AG09319 (cell line): Measurements from ENCODE around the gene ALG1L2.
"Not testable (repeated sequence)": the region's sequence is repeated elsewhere in the genome, so short reads cannot be mapped to it uniquely, and the experiment has no call there.

Experiments used
- DNase-seq: peaks from one replicate; pipeline ENCODE4 v3.0.0-alpha.2; 2010; ENCODE audit warnings: low read depth; ENCODE audit errors: extremely low read depth
- TF ChIP-seq, protein P1 (sequence below): IDR thresholded peaks from 2 replicates; pipeline ENCODE4 v1.5.1; 2011; ENCODE audit warnings: low read depth, mild to moderate bottlenecking, inconsistent platforms, low read length, moderate library complexity

Gene ALG1L2

DNA sequence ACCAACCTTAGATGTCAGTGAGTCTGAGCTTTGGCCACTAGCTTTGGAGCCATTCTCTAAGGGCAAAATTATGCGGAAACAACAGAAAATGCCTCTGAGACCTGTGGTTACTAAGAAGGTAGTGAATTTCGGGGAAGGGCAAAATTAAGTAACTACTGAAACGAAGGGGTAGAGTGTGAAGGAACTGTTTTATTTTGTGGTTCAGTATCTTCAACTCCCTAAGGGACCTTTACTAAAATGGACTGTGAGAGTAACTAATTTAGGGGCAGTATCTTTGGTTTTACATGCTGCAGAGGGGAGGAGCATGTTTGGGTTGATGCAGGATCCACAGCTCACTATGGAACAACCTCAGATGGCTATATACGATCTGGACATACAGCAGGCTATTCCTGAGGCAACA lies 8.0 kb upstream of the ALG1L2 start:
- TF ChIP-seq, protein P1, sequence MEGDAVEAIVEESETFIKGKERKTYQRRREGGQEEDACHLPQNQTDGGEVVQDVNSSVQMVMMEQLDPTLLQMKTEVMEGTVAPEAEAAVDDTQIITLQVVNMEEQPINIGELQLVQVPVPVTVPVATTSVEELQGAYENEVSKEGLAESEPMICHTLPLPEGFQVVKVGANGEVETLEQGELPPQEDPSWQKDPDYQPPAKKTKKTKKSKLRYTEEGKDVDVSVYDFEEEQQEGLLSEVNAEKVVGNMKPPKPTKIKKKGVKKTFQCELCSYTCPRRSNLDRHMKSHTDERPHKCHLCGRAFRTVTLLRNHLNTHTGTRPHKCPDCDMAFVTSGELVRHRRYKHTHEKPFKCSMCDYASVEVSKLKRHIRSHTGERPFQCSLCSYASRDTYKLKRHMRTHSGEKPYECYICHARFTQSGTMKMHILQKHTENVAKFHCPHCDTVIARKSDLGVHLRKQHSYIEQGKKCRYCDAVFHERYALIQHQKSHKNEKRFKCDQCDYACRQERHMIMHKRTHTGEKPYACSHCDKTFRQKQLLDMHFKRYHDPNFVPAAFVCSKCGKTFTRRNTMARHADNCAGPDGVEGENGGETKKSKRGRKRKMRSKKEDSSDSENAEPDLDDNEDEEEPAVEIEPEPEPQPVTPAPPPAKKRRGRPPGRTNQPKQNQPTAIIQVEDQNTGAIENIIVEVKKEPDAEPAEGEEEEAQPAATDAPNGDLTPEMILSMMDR: no peak
- DNase-seq: no peak

DNA sequence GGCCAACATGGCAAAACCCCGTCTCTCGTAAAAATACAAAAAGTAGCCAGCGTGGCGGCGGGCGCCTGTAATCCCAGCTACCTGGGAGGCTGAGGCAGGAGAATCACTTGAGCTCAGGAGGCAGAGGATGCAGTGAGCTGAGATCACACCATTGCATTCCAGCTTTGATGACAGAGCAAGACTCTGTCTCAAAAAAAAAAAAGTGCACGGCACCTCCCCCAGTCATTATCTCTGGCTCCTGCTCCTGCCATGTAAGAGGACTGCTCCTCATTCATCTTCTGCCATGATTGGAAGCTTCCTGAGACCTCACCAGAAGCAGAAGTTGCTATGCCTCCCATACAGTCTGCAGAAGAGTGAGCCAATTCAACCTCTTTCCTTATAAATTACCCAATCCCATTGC lies 4.0 kb upstream of the ALG1L2 start:
- TF ChIP-seq, protein P1: no peak
- DNase-seq: no peak

DNA sequence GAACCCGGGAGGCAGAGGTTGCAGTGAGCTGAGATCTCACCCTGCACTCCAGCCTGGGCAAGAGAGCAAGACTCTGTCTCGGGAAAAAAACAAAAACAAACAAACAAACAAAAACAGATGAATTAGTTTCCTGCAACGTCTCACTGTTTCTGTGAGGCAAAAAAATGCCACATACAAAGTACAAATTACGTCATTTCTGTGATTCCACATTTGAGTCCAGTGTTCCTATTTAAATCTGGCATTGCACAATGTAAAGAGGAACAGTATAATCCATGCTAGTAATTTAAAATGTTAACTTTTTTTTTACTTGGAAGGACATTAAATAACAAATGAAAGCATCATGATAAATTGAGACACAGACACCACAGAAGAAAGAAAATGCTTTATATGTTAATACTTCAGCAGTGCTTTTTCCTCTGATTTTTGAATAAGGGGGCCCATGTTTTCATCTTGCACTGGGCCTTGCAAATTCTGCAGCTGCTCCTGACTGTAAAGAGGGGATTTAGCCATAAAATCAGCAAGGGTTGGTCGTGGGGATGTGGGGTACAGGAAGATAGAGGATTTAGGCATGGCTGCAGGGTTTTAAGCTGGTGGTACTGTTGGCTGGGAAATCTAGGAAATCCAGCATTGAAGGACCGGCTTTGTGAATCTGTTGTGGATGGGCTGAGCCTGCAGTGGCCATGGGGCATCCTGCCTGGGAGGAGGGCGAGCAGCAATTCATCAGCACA lies 1.9 kb downstream of the ALG1L2 start:
- DNase-seq: not testable (repeated sequence)

DNA sequence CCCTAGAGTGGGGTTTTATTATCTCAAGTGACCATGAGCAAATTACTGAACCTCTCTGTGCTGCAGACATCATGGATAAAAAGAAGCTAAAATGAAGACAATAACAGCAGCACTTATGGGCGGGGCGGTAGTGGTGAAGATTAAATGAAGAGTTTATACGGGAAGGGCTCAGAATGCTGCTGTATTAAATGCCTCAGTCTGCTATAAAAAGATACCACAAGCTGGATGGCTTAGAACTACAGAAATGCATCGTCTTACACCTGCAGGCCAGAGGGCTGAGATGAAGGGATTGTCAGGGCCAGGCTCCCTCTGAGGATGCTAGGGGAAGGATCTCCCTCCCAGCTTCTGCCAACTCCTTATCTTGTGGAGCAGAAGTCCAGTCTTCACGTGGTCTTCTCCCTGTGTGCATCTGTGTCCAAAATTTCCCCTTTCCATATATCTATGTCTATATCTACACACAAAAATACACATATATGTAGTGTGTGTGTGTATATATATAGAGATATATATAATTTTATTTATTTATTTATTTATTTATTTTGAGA lies 2.9 kb downstream of the ALG1L2 start:
- DNase-seq: no peak
- TF ChIP-seq, protein P1: no peak

DNA sequence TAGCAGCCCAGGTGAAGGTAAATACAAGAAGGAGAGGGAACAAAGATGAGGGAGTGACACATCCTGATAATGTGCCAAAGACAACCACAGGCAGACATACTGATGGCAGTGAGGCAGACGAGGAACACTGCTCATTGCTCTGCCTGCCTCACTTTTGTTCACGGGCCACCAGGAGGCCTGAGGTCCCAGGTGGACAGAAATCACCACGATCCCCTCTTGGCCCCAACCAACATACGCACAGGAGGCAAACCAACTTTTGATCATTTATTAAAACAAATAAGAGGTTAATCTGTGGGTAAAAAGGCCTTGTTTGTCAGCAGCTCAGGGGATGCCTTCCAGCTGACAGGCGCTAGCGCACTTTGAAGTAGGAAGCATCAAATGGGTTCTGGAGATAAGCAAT lies 4.2 kb downstream of the ALG1L2 start:
- TF ChIP-seq, protein P1: no peak

DNA sequence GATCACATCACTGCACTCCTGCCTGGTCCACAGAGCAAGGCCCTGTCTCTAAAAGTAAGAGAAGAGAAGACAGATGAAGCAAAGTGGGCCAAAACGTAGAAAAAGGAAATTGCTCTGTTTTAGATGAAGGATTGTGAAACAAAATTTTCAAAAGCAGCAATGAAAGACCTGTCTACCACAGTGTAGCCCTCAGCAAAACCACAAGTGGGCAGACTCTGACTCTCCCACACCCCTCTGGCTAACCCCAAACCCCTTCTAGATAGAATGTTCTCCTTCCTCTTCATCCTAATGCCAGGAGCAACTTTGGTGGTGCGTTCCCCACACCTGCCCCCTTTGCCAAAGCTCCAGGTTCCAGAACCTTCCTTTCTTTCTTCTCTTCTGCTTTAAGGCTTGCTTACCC lies 5.0 kb downstream of the ALG1L2 start:
- not testable (repeated sequence) for DNase-seq

More for the DNA sequence above, 4.2 kb downstream of the ALG1L2 start:
- no peak for DNase-seq

DNA sequence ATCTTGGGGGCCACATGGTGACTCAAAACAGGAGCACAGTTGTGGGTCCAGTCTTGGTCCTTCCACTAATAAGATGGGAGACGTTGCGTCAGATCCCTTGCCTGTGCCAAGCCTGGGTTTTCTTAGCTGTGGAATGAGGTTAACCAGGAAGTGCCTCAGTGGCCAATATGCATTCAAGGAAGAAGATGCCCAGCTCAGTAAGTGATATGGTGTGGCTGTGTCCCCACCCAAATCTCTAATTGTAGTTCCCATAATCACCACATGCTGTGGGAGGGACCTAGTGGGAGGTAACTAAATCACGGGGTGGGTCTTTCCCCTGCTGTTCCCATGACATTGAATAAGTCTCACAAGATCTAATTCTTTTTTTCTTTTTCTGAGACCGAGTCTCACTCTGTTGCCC lies 6.4 kb downstream of the ALG1L2 start:
- no peak for DNase-seq
- TF ChIP-seq, protein P1: no peak

DNA sequence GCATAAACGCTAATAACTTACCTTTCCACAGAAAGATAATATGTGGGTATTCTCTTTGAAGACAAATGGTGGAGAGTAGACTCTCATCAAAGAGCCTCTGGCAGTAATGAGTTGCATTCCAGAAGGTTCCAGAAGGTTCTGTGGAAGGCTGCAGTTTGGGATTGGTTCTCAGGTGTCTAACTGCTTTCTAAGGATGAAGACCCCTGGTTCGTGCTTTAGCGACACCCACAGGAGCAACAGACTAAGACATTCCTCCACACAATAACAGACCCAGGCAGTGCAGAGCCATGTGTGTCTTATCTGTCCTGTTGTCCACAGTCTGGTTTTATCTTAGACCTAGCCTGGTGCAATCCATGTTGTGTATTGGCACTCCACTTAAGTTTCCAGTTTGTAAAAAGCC lies 9.1 kb downstream of the ALG1L2 start:
- DNase-seq: not testable (repeated sequence)

DNA sequence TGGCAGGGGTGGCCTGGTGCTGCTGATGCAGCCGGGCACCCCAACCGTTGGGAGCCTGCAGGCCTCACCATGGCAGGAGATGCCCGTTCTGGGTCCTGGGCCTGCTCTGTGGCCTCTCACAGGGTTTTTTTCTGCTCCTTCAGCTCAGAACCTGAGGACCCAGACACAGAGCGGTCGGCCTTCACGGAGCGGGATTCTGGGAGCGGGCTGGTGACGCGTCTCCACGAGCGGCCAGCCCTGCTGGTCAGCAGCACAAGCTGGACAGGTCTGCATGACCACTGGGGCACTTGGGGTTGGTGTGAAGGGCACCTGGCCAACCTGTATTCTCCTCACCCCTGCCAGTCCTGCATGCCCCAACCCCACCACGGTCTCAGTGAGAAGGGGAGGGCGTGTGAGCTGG lies 10.3 kb downstream of the ALG1L2 start:
- no peak for DNase-seq
- TF ChIP-seq, protein P1: no peak
